COLO668 (cell line): ENCODE data around the gene DCTN1.

Experiments
- DNase-seq: peaks from one replicate; lab custom pipeline; 2025; ENCODE audit not compliant: unreplicated experiment; lab: John Stamatoyannopoulos, UW

DCTN1 gene

DNA sequence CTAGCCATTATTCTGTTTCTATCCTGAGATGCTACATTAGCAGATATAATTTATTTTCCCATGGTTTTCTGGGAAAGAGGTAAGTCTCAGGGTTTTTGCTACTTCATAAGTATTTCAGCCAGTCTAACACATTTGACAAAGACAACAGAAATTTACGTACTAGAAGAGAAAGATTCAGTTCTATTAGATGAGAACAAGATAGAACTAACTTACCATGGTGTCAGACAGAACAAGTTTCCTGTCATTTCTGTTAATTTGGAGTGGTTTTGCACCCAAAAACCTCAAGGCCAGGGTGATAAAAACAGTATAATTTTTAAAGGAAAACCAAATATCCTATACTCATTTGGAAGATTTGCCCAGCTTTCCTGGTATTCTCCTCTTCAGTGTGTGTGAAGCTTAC is 52.5 kb downstream of the DCTN1 start:
- no peak for DNase-seq

DNA sequence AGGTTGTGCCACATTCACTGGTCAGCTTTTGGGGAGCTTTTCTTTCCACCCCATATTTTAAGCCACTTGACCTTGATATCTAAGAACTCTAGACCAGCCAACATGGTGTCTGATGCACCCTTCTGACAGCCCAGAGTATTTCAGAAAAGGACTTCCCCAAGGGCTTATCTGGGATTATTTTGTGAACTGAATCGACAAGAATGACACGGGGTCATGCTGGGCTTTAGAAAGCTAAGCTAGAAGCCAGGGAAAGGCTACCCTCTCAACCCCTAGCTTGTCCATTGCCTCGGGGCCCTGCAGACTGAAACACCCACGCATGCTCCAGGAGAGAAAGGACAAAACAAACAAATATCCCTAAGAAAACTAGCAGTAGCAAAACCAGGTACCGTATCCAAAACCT is 52.9 kb downstream of the DCTN1 start:
- DNase-seq: no peak

DNA sequence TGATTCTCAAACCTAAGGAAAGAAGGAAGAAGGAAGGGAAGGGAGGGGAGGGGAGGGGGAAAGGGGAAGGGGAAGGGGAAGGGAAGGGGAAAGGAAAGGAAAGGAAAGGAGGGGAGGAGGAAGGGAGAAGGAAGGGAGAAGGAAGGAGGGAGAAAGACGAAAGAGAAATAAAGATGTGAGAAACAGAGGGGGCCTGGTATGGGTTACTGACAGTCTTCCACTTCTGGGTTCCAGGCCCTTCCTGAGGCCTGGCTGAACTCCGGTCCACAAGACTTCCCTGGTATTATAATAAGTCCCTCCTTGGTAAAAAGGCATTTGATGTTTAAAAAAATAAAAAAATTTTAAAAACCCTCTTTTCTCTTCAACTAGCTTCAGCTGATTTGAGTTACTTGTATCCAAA is 54.3 kb downstream of the DCTN1 start:
- no peak for DNase-seq

DNA sequence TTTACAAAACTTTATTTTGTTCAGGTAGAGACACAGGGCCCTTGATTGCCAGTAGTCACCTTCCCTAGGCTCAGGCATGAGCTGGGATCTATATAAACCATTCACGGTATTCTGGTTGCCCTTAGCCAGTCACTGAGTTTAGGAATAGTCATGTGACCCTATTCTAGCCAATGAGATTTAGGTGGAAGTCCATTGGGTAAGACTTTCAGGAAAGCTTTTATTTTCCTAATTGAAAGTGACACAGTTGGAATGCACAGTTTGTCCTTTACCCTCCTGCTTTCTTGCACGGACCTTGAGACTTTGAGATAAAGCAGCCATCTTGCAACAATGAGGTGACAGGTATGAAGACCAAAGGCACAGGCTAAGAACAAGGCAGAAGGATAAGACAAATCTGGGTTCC is 58.4 kb downstream of the DCTN1 start:
- DNase-seq: no peak

DNA sequence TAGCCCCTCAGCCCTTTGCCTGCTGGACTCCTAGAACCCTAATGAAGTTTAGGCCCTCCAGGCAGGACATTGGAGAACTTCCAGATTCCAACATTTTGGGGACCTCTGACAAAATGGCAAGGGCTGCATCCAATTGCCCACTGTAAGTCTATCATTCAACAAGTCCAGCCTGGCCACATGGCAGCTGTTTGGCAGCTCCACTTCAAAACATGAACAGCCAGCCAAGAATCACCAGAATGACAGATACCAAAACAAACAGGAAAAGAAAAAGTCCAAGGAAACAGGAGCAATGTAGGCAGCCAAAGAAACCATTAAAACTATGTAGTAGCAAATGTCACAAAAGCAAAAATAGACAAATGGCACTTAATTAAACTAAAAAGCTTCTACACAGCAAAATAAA is 62.4 kb downstream of the DCTN1 start:
- DNase-seq: no peak

DNA sequence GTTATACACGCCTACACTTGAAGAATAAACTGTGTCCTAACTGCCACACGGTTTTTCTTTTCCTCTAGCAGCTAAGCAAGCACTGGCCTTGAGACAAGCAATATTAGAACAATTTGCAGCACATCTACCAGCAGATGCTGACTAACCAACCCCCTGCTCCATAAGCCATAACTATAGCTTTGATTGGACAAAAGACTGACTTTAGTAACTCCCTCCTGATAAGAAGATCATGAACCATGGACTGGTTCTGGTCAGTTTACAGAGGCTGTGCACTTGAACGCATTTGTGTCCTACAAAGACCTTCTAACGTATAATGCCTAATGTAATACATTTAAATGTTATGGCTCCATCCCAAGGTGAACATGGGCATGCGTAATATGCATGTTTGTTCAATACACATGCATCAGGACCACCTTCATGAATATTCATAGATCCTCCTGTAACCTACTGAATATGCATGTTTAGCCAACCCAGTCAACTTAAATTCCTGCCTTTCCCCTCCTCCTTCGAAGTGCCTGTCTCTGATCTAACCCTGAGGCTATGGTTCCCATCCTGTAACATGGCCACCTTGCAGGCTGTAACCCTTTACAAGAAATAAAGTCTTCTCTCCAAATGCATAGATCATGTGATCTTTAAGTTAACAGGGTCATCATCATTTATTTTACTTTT is 63.4 kb downstream of the DCTN1 start:
- no peak for DNase-seq

DNA sequence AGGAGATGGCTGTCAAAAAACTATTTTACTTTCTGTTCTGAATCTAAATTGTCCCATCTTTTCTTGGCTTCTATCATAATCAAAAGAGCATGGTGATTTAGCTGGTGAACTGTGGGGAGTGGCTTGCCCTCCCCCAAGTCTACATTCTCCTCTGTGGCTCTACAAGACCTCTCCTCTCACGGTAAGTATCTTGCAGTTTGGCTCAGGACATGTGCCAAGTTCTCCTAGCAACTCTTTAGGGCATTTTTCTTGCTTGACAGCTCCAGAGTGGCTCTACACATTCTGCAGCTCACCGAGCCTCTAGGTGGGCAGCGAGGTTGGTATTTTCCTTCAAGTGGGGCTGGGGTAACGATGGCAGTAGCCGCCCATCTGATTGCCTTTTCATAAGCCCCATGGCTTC is 66.0 kb downstream of the DCTN1 start:
- no peak for DNase-seq

DNA sequence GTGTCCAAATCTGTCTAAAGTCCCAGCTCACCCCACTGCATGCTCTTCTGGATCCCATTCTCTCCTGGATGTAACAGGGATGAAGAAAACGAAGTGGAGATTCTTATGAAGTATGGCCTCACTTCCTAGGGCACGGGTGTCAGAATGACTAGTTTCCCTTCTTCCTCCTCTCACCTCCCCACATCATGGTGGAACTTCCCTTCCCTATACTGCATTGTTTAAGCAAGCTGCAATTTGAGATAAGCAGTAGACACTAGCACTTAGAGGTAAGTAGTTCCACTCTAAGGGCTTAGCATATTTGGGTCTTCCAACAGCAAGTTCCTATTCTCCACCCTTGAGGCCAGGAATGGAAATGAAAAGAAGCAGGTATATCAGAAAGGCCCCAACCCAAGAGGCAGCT is 66.6 kb downstream of the DCTN1 start:
- DNase-seq: no peak

DNA sequence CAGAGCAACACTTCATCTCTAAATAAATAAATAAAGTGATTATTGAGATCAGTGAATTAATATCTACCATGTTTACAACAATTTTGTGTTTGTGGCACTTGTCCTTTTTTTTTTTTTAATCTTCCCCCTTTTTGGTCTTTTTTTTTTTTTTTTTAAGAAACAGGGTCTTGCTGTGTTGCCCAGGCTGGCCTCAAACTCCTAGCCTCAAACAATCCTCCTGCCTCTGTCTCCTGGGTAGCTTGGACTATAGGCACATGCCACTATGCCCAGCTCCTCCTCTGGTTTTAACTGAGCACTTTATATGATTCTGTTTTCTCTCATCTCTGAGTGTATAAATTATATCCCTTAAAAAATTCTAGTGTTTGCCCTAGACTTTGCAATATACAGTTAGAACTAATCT is 67.2 kb downstream of the DCTN1 start:
- DNase-seq: no peak
